ENCODE measurements around the gene GXYLT2. TPM values are rescaled to one million over a fixed set of nuclear protein-coding genes. Genes with fewer than 3 reads are reported as not detected.

GXYLT2 gene
- polyA plus RNA-seq, 1 donor, result 27.9 TPM

- no peak for DNase-seq
Observed at GRCh38 chr3:73018790-73019441, 131.1 kb downstream of the GXYLT2 start.

GRCh38 chr3:73021301-73021835 is 133.5 kb downstream of the GXYLT2 start:
- DNase-seq, result no peak

- DNase-seq, result no peak
Observed at GRCh38 chr3:73024836-73025235, 137.0 kb downstream of the GXYLT2 start.

GRCh38 chr3:73026111-73026759 is 138.4 kb downstream of the GXYLT2 start:
- no peak for DNase-seq

Other genes with a start within 250 kb of the GXYLT2 start
- gene SHQ1, start 39.6 kb upstream of the GXYLT2 start, polyA plus RNA-seq (ENCODE audit: insufficient read length), result 11.6 TPM
- gene PPP4R2, start 108.8 kb downstream of the GXYLT2 start, polyA plus RNA-seq (ENCODE audit: insufficient read length), result 50.8 TPM
- gene EBLN2, start 173.6 kb downstream of the GXYLT2 start, polyA plus RNA-seq (ENCODE audit: insufficient read length), result 4.0 TPM

Measured in hindlimb muscle (tissue), 1 donor.